Heart left ventricle (tissue), 13 donors: ENCODE measurements around the gene RAB38.

Source experiments
- CTCF ChIP-seq, 12 donors: fragments of 200-600 bp; sonication (generic) in 4 of 12; IDR thresholded peaks; one replicate each; pipeline versions ENCODE4 v1.5.0 to v1.8.0; 2018 to 2022; ENCODE audit warnings: antibody characterized with exemption in 12 of 12, mild to moderate bottlenecking in 5 of 12
- POLR2A ChIP-seq, 2 donors: fragments of 450-650 bp; IDR thresholded peaks; one replicate each; pipeline ENCODE4 v1.6.1; 2017; ENCODE audit warnings: antibody characterized with exemption in 2 of 2, mild to moderate bottlenecking in 2 of 2, moderate library complexity in 2 of 2
- donor health status: ischemic (EF 13 %, LVEDD 7.1; RV severe dilation, severe dysfunction).
- donor health status: DM: no; HTN: yes; CAD: no.
- donor health status: DM: no; HTN: no; CAD: no.
- donor health status: ischemic (EF 25% LVEDD 6.9; RV normal size, moderate dysfunction).
- donor health status: ischemic (EF 25% LVEDD 5.7; RV mildly dilated, moderate dysfunction).
- donor health status: ischemic (EF 35%, LVEDD 5.7; RV mildly dilated, moderate dysfunction).
- donor health status: nonischemic (EF 11% LVEDD 7.7; RV severe dilation, severe dysfunction).
- donor health status: DM: yes; HTN: yes; CAD: no.
- donor health status: PGD.
- donor health status: ischemic (EF 29% LVEDD 5.4; RV normal size, mild dysfunction).
- donor health status: nonischemic (EF 23%, LVEDD 6.1; RV moderate dilation, normal function).

GRCh38 chr11:88105951-88106350 lies 69.3 kb downstream of the RAB38 start:
- TF ChIP-seq POLR2A (IDR thresholded peaks at IDR 0.05) (no peak), CTCF (IDR thresholded peaks at IDR 0.05) (no peak)
